Esophagus muscularis mucosa (tissue), 3 donors: ENCODE data around the gene SMAGP.

Experiments
- POLR2A ChIP-seq: fragments of 450-650 bp; IDR thresholded peaks from one replicate; pipeline ENCODE4 v1.6.1; 2017; ENCODE audit warnings: antibody characterized with exemption, moderate library complexity, mild to moderate bottlenecking, low read depth
- TF ChIP-seq, protein P1 (sequence below), 3 experiments: fragments of 200-600 bp in 2 of 3; fragments of 450-650 bp in 1 of 3; sonication (generic) in 2 of 3; IDR thresholded peaks; one replicate each; pipeline ENCODE4 v1.5.1; 2017 to 2019; ENCODE audit warnings: antibody characterized with exemption in 3 of 3, mild to moderate bottlenecking in 2 of 3, moderate library complexity in 1 of 3

GRCh38 chr12:51214895-51215294 is 55.3 kb downstream of the SMAGP start:
- TF ChIP-seq, protein P1, sequence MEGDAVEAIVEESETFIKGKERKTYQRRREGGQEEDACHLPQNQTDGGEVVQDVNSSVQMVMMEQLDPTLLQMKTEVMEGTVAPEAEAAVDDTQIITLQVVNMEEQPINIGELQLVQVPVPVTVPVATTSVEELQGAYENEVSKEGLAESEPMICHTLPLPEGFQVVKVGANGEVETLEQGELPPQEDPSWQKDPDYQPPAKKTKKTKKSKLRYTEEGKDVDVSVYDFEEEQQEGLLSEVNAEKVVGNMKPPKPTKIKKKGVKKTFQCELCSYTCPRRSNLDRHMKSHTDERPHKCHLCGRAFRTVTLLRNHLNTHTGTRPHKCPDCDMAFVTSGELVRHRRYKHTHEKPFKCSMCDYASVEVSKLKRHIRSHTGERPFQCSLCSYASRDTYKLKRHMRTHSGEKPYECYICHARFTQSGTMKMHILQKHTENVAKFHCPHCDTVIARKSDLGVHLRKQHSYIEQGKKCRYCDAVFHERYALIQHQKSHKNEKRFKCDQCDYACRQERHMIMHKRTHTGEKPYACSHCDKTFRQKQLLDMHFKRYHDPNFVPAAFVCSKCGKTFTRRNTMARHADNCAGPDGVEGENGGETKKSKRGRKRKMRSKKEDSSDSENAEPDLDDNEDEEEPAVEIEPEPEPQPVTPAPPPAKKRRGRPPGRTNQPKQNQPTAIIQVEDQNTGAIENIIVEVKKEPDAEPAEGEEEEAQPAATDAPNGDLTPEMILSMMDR (IDR thresholded peaks at IDR 0.05): no peak
- no peak for TF ChIP-seq POLR2A
